Transverse colon (tissue), 4 donors: ENCODE data around the gene CAPN15. TPM values are rescaled to one million over a fixed set of nuclear protein-coding genes. Genes with fewer than 3 reads are reported as not detected.

Source experiments
- DNase-seq: peaks from one replicate; pipeline ENCODE4 v3.0.0-alpha.2; 2019
- H3K27ac ChIP-seq, 4 donors: fragments of 200-600 bp; sonication (generic); 2 replicates each; pipeline ENCODE4 v1.5.1; 2016 to 2018; ENCODE audit warnings: inconsistent platforms in 4 of 4
- H3K27me3 ChIP-seq: fragments of 200-600 bp; sonication (generic); 2 replicates; pipeline ENCODE4 v1.5.1; 2017; ENCODE audit warnings: inconsistent platforms
- H3K36me3 ChIP-seq, 4 donors: fragments of 200-600 bp; sonication (generic); 2 replicates each; pipeline ENCODE4 v1.5.1; 2017 to 2019; ENCODE audit warnings: inconsistent platforms in 4 of 4
- H3K4me1 ChIP-seq, 4 donors: fragments of 200-600 bp; sonication (generic); 2 replicates each; pipeline ENCODE4 v1.5.1; 2017 to 2020; ENCODE audit warnings: inconsistent platforms in 4 of 4
- H3K4me3 ChIP-seq, 4 donors: fragments of 200-600 bp; sonication (generic); 1 replicate in 1 of 4; 2 replicates in 3 of 4; pipeline versions ENCODE4 v1.5.1 to v1.6.1; 2017 to 2019; ENCODE audit warnings: inconsistent platforms in 4 of 4
- H3K9me3 ChIP-seq, 2 donors: fragments of 200-600 bp; sonication (generic); 2 replicates each; pipeline ENCODE4 v1.5.1; 2017 to 2019; ENCODE audit warnings: inconsistent platforms in 2 of 2
- EP300 ChIP-seq: sonication (generic); formaldehyde crosslinking; IDR thresholded peaks from one replicate; pipeline ENCODE4 v1.6.1; 2017; ENCODE audit warnings: antibody characterized with exemption, low read depth
- POLR2A ChIP-seq: fragments of 450-650 bp; IDR thresholded peaks from one replicate; pipeline ENCODE4 v1.6.1; 2016; ENCODE audit warnings: antibody characterized with exemption, mild to moderate bottlenecking, moderate library complexity
- POLR2AphosphoS5 ChIP-seq, 3 donors: sonication (generic); formaldehyde crosslinking; IDR thresholded peaks; one replicate each; pipeline ENCODE4 v1.6.1; 2016; ENCODE audit warnings: antibody characterized with exemption in 3 of 3
- WGBS, 2 donors: methylation state at CpG; one replicate each; pipeline ENCODE4 v1.1.5; 2018; ENCODE audit warnings: low coverage in 1 of 2; 5-methylcytosine and 5-hydroxymethylcytosine counted together
- in situ Hi-C, 4 donors: fragments of 200-750 bp; cut with MboI; loops; one replicate each; pipeline versions ENCODE4 v1.15.0 to v1.15.1; 2017; ENCODE audit warnings: low sequenced_read_pairs in 3 of 4, low pct_ligation_motif_present in 1 of 4, low pct_unique_long_range_greater_than_20kb in 1 of 4
- intact Hi-C: fragments of 100-400 bp; cut with DNase I; formaldehyde crosslinking; loops from one replicate; pipeline ENCODE4 v1.15.1; 2023; ENCODE audit warnings: low total_unique reads
- total RNA-seq, 4 donors: library from RNA; depleted of rRNA; stranded (reverse); fragments of >200 nt; gene quantifications; one replicate each; pipeline ENCODE4 v1.1.0, GENCODE V29; 2016
- TF ChIP-seq, protein P1 (sequence below), 5 experiments: fragments of 200-600 bp in 3 of 5; fragments of 450-650 bp in 2 of 5; sonication (generic) in 3 of 5; IDR thresholded peaks; 1 replicate in 2 of 5; 2 replicates in 3 of 5; pipeline ENCODE4 v1.5.1; 2016 to 2017; ENCODE audit warnings: antibody characterized with exemption in 5 of 5, inconsistent platforms in 3 of 5, mild to moderate bottlenecking in 2 of 5, moderate library complexity in 1 of 5

The CAPN15 gene
- total RNA-seq, 4 donors from 2014 or later = 108 to 388 (median 175) TPM

GRCh38 chr16:519425-519824 lies 8.1 kb upstream of the CAPN15 start:
- H3K27ac ChIP-seq = no peak overlapping the region
- DNase-seq = no peak
- peaks cover 5 to 17% (median 9%) of the 10 kb centered on the region in 4 donors for H3K4me1 ChIP-seq
- TF ChIP-seq EP300 (no peak), POLR2A (no peak), POLR2AphosphoS5 (IDR thresholded peaks at IDR 0.05) (no peak)
- TF ChIP-seq, protein P1, sequence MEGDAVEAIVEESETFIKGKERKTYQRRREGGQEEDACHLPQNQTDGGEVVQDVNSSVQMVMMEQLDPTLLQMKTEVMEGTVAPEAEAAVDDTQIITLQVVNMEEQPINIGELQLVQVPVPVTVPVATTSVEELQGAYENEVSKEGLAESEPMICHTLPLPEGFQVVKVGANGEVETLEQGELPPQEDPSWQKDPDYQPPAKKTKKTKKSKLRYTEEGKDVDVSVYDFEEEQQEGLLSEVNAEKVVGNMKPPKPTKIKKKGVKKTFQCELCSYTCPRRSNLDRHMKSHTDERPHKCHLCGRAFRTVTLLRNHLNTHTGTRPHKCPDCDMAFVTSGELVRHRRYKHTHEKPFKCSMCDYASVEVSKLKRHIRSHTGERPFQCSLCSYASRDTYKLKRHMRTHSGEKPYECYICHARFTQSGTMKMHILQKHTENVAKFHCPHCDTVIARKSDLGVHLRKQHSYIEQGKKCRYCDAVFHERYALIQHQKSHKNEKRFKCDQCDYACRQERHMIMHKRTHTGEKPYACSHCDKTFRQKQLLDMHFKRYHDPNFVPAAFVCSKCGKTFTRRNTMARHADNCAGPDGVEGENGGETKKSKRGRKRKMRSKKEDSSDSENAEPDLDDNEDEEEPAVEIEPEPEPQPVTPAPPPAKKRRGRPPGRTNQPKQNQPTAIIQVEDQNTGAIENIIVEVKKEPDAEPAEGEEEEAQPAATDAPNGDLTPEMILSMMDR (IDR thresholded peaks at IDR 0.05) = no peak
- H3K4me3 ChIP-seq = no peak overlapping the region
- no peaks in the 10 kb centered on the region for H3K27me3 ChIP-seq
- no peaks in the 10 kb centered on the region for H3K9me3 ChIP-seq
- WGBS, 2 donors = 93% methylated on average over 5 to 19 of the region's 19 CpGs
- in situ Hi-C loops = loop anchor here in 1 of 4 donors (25.0 kb wide), 1 partner anchor 93 kb away; no protein-coding TSS in a partner anchor
- intact Hi-C loops = no loop called here
- peaks cover 0 to 4% (median 0%) of the 10 kb centered on the region in 4 donors for H3K36me3 ChIP-seq

DNA sequence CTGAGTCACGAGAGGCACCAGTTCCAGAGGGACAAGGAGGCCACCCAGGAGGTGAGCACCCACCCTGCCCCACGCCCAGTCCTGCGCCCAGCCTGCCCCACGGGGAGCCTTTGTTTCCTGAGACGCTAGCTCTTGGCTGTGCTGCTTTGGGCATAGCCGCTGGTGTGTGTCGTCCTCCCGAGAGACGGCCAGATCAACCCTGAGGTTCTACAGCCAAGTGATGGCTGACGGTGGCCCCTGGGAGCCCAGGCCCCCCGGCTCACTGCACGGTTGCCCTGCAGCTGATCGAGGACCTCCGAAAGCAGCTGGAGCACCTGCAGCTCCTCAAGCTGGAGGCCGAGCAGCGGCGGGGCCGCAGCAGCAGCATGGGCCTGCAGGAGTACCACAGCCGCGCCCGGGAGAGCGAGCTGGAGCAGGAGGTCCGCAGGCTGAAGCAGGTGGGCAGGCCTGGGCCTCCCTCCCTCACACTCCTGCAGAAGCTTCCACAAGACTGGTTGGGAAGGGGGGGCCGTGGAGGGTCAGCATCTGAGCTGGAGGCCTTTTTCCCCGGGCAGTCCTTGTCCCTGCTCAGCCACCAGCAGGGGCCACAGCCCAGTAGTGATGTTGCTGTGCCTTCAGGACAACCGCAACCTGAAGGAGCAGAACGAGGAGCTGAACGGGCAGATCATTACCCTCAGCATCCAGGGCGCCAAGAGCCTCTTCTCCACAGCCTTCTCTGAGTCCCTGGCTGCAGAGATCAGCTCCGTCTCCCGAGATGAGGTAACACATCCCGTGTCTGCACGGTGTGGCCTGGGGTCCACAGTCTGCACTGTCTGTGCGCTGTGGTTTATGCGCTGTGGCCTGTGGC lies 7.4 kb upstream of the CAPN15 start:
- H3K36me3 ChIP-seq = peaks cover 0 to 4% (median 0%) of the 10 kb centered on the region in 4 donors
- TF ChIP-seq POLR2A (no peak), POLR2AphosphoS5 (IDR thresholded peaks at IDR 0.05) (no peak), EP300 (no peak)
- TF ChIP-seq, protein P1 (IDR thresholded peaks at IDR 0.05) = no peak
- no peak for DNase-seq
- in situ Hi-C loops = loop anchor here in 1 of 4 donors (25.0 kb wide), 1 partner anchor 92 kb away; no protein-coding TSS in a partner anchor
- H3K4me1 ChIP-seq = peaks cover 5 to 20% (median 10%) of the 10 kb centered on the region in 4 donors
- H3K27me3 ChIP-seq = no peaks in the 10 kb centered on the region
- intact Hi-C loops = no loop called here
- no peak overlapping the region for H3K4me3 ChIP-seq
- 89 to 90% methylated on average over 2 to 35 of the region's 35 CpGs for WGBS, 2 donors
- no peak overlapping the region for H3K27ac ChIP-seq
- no peaks in the 10 kb centered on the region for H3K9me3 ChIP-seq

GRCh38 chr16:520847-521246 lies 6.7 kb upstream of the CAPN15 start:
- H3K27me3 ChIP-seq = no peaks in the 10 kb centered on the region
- H3K4me3 ChIP-seq = no peak overlapping the region
- no peak for DNase-seq
- intact Hi-C loops = no loop called here
- in situ Hi-C loops = loop anchor here in 1 of 4 donors (25.0 kb wide), 1 partner anchor 91 kb away; no protein-coding TSS in a partner anchor
- H3K27ac ChIP-seq = no peak overlapping the region
- TF ChIP-seq, protein P1 (IDR thresholded peaks at IDR 0.05) = no peak
- TF ChIP-seq POLR2AphosphoS5 (IDR thresholded peaks at IDR 0.05) (no peak), EP300 (no peak), POLR2A (no peak)
- WGBS, 2 donors = 95 to 100% methylated on average over 2 to 13 of the region's 13 CpGs
- peaks cover 12 to 28% (median 18%) of the 10 kb centered on the region in 4 donors for H3K4me1 ChIP-seq
- no peaks in the 10 kb centered on the region for H3K36me3 ChIP-seq
- no peaks in the 10 kb centered on the region for H3K9me3 ChIP-seq

DNA sequence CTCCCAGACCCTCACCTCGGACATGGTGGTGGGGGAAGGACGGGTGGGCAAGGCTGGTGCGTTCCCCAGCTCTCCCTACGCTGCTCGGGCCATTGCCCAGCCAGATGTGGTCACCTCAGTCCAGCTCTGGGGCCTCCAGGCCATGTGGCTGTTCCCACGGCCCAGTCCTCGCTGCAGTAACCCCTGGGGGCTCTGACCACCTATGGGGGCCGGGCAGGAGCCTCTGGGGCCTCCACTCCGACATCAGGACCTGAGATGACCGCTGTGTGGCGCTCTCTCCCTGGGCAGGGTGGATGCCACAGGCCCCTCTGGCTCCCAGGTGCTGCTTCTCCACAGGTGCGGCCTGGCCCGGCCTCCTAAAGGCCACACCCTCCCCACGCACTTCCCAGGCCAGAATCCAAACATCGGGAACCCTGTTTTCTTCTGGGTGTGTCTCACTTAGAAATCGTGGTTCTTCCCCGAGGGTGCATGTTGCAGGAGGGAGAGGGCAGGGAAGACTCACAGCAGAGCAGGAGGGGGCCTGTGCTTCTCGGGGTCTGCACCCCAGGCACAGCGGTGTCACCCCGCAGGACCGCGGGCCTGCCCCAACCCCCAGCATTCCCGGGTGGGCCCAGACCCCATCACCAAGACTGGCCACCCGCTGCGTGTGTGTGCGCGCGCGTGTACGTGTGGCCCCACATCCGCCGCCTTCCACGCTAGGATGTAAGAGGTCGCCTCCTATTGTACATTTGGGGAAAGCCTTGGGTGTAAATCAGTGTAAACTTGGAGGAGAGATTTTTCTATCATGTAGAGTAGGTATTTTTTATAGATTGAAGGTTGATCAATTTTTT lies 5.9 kb upstream of the CAPN15 start:
- in situ Hi-C loops = loop anchor here in 1 of 4 donors (25.0 kb wide), 1 partner anchor 91 kb away; no protein-coding TSS in a partner anchor
- H3K27ac ChIP-seq = peak overlapping the region in 1 of 4 donors; percentile 52
- H3K36me3 ChIP-seq = no peaks in the 10 kb centered on the region
- TF ChIP-seq POLR2AphosphoS5 (IDR thresholded peaks at IDR 0.05) (peak in 2 of 3 donors; percentile 14 to 36), EP300 (no peak)
- TF ChIP-seq, protein P1 (IDR thresholded peaks at IDR 0.05) = peak; percentile 29 to 75 (median 53)
- no peak overlapping the region for H3K4me3 ChIP-seq
- H3K27me3 ChIP-seq = no peaks in the 10 kb centered on the region
- peak; percentile 84 for DNase-seq
- intact Hi-C loops = no loop called here
- WGBS, 2 donors = 58 to 60% methylated on average over 1 to 28 of the region's 34 CpGs
- peaks cover 18 to 35% (median 25%) of the 10 kb centered on the region in 4 donors for H3K4me1 ChIP-seq
- no peaks in the 10 kb centered on the region for H3K9me3 ChIP-seq
